Measurements from ENCODE around the gene STRADA. TPM values are rescaled to one million over a fixed set of nuclear protein-coding genes. Genes with fewer than 3 reads are reported as not detected.

STRADA gene
- total and polyA plus RNA-seq, 3 donors from 2014 or later = 55.3 to 142 (median 78.7) TPM

GRCh38 chr17:63693411-63694113, 48.0 kb downstream of the STRADA start:
- Histone ChIP-seq H3K4me1 (no peaks in the 10 kb centered on the region), H3K36me3 (ENCODE audit: low read depth, missing control alignments) (no peaks in the 10 kb centered on the region), H3K27ac (no peak overlapping the region), H3K27me3 (no peaks in the 10 kb centered on the region), H3K4me3 (no peak overlapping the region), H3K9me3 (no peaks in the 10 kb centered on the region)
- no peak for DNase-seq
- no peak for TF ChIP-seq CTCF (IDR thresholded peaks at IDR 0.05)
- TF ChIP-seq POLR2A (IDR thresholded peaks at IDR 0.05) = no peak
- 82 to 92% methylated on average over 6 to 18 of the region's 18 CpGs for WGBS, 2 donors
- intact Hi-C loops (cut with DNase I; ENCODE audit: low total_unique reads) = no loop called here

- H3K4me3 ChIP-seq = no peak overlapping the region
- H3K27ac ChIP-seq = no peak overlapping the region
- 95 to 96% methylated on average over 8 to 11 of the region's 11 CpGs for WGBS, 2 donors
- H3K9me3 ChIP-seq = no peaks in the 10 kb centered on the region
- no peaks in the 10 kb centered on the region for H3K4me1 ChIP-seq
- no peak for DNase-seq
- no peaks in the 10 kb centered on the region for H3K27me3 ChIP-seq
- H3K36me3 ChIP-seq (ENCODE audit: low read depth, missing control alignments) = no peaks in the 10 kb centered on the region
- intact Hi-C loops (cut with DNase I; ENCODE audit: low total_unique reads) = no loop called here
- TF ChIP-seq CTCF (IDR thresholded peaks at IDR 0.05) (no peak), POLR2A (IDR thresholded peaks at IDR 0.05) (no peak)
These were observed 49.3 kb downstream of the STRADA start for GRCh38 chr17:63692195-63692816.

- Histone ChIP-seq H3K27ac (no peak overlapping the region), H3K4me3 (no peak overlapping the region), H3K27me3 (no peaks in the 10 kb centered on the region), H3K36me3 (ENCODE audit: low read depth, missing control alignments) (no peaks in the 10 kb centered on the region), H3K9me3 (no peaks in the 10 kb centered on the region), H3K4me1 (no peaks in the 10 kb centered on the region)
- WGBS, 2 donors = 92 to 95% methylated on average over 7 to 14 of the region's 14 CpGs
- TF ChIP-seq POLR2A (IDR thresholded peaks at IDR 0.05) (no peak), CTCF (IDR thresholded peaks at IDR 0.05) (no peak)
- intact Hi-C loops (cut with DNase I; ENCODE audit: low total_unique reads) = no loop called here
- no peak for DNase-seq
These were observed 52.1 kb downstream of the STRADA start for GRCh38 chr17:63689479-63689878.

GRCh38 chr17:63688396-63689020, 53.1 kb downstream of the STRADA start:
- Histone ChIP-seq H3K27ac (no peak overlapping the region), H3K4me3 (no peak overlapping the region), H3K36me3 (ENCODE audit: low read depth, missing control alignments) (no peaks in the 10 kb centered on the region), H3K27me3 (no peaks in the 10 kb centered on the region), H3K4me1 (no peaks in the 10 kb centered on the region), H3K9me3 (no peaks in the 10 kb centered on the region)
- 81% methylated on average over 11 to 12 of the region's 12 CpGs for WGBS, 2 donors
- intact Hi-C loops (cut with DNase I; ENCODE audit: low total_unique reads) = no loop called here
- DNase-seq = no peak
- TF ChIP-seq POLR2A (IDR thresholded peaks at IDR 0.05) = no peak
- no peak for TF ChIP-seq CTCF (IDR thresholded peaks at IDR 0.05)
